HG03139 (cell line): ENCODE data around the gene ELL.

ENCODE experiments used
- ATAC-seq: cut with Tn5 transposase; IDR thresholded peaks from one replicate; pipeline ENCODE4 v1.9.1; 2021; ENCODE audit not compliant: unreplicated experiment

Gene ELL

GRCh38 chr19:18490728-18491127 lies 31.1 kb downstream of the ELL start:
- ATAC-seq, result no peak

GRCh38 chr19:18489627-18490184 lies 32.2 kb downstream of the ELL start:
- no peak for ATAC-seq

GRCh38 chr19:18488838-18489626 lies 32.8 kb downstream of the ELL start:
- no peak for ATAC-seq

- ATAC-seq, result no peak
Observed at GRCh38 chr19:18488403-18488723, 33.5 kb downstream of the ELL start.

GRCh38 chr19:18487576-18488402 lies 34.1 kb downstream of the ELL start:
- ATAC-seq, result no peak

- ATAC-seq, result no peak
Observed at GRCh38 chr19:18486746-18487145, 35.1 kb downstream of the ELL start.

- ATAC-seq, result no peak
Observed at GRCh38 chr19:18484992-18485391, 36.9 kb downstream of the ELL start.

- no peak for ATAC-seq
Observed at GRCh38 chr19:18483119-18483890, 38.6 kb downstream of the ELL start.

- ATAC-seq, result no peak
Observed at GRCh38 chr19:18481505-18482222, 40.2 kb downstream of the ELL start.

GRCh38 chr19:18480006-18480691 lies 41.7 kb downstream of the ELL start:
- no peak for ATAC-seq

GRCh38 chr19:18478545-18479311 lies 43.1 kb downstream of the ELL start:
- ATAC-seq, result no peak

- no peak for ATAC-seq
Observed at GRCh38 chr19:18477974-18478373, 43.9 kb downstream of the ELL start.

- ATAC-seq, result no peak
Observed at GRCh38 chr19:18477042-18477779, 44.7 kb downstream of the ELL start.

GRCh38 chr19:18476507-18477041 lies 45.3 kb downstream of the ELL start:
- ATAC-seq, result no peak

GRCh38 chr19:18475762-18476331 lies 46.0 kb downstream of the ELL start:
- ATAC-seq, result no peak

- ATAC-seq, result no peak
Observed at GRCh38 chr19:18475004-18475453, 46.8 kb downstream of the ELL start.

- no peak for ATAC-seq
Observed at GRCh38 chr19:18474366-18474887, 47.4 kb downstream of the ELL start.

GRCh38 chr19:18473706-18474087 lies 48.2 kb downstream of the ELL start:
- no peak for ATAC-seq
